K562 (cell line): ENCODE measurements around the gene ZNF512B. TPM values are rescaled to one million over a fixed set of nuclear protein-coding genes. Genes with fewer than 3 reads are reported as not detected.

ENCODE experiments used
- CBFA2T2 ChIP-seq: fragments of 450-650 bp; conservative IDR thresholded peaks from 2 replicates; pipeline ENCODE4 v1.6.1; 2017; ENCODE audit warnings: mild to moderate bottlenecking
- DMBX1 ChIP-seq: fragments of 250-450 bp; sonication (Bioruptor Pico); IDR thresholded peaks from 2 replicates; pipeline ENCODE4 v1.8.0; 2022; ENCODE audit warnings: inconsistent platforms, mild to moderate bottlenecking, moderate library complexity, borderline replicate concordance
- E2F3 ChIP-seq: fragments of 250-450 bp; sonication (Bioruptor Pico); IDR thresholded peaks from 2 replicates; pipeline ENCODE4 v1.4.0; 2020; ENCODE audit warnings: mild to moderate bottlenecking
- ETV6 ChIP-seq, 3 experiments: fragments of 150-350 bp in 1 of 3; sonication (generic) in 1 of 3; formaldehyde crosslinking in 1 of 3; IDR thresholded peaks; 2 replicates each; pipeline versions ENCODE4 v1.6.1 to v1.8.0; 2014 to 2022; ENCODE audit warnings: borderline replicate concordance in 2 of 3, low read depth in 2 of 3, antibody characterized with exemption in 1 of 3, low read length in 1 of 3, mild to moderate bottlenecking in 1 of 3, missing genetic modification reagents in 1 of 3
- HCFC1 ChIP-seq: IDR thresholded peaks from 2 replicates; pipeline ENCODE4 v1.6.1; 2012; ENCODE audit warnings: low read depth, low read length, improper control_type of control experiment
- HIVEP1 ChIP-seq: fragments of 250-450 bp; sonication (Bioruptor Pico); IDR thresholded peaks from 2 replicates; pipeline ENCODE4 v1.4.0; 2020; ENCODE audit warnings: mild to moderate bottlenecking
- LCOR ChIP-seq: sonication (generic); formaldehyde crosslinking; IDR thresholded peaks from 2 replicates; pipeline ENCODE4 v1.8.0; 2022; ENCODE audit warnings: mild to moderate bottlenecking, missing genetic modification reagents
- MLLT1 ChIP-seq, 2 experiments: fragments of 450-650 bp; IDR thresholded peaks; 2 replicates each; pipeline ENCODE4 v1.6.1; 2016
- MXI1 ChIP-seq: IDR thresholded peaks from 2 replicates; pipeline ENCODE4 v1.6.1; 2011; ENCODE audit warnings: low read depth, mild to moderate bottlenecking, improper control_type of control experiment, low read length
- NCOA6 ChIP-seq: fragments of 450-650 bp; IDR thresholded peaks from 2 replicates; pipeline ENCODE4 v1.6.1; 2017; ENCODE audit warnings: mild to moderate bottlenecking
- RB1 ChIP-seq: fragments of 450-650 bp; IDR thresholded peaks from 2 replicates; pipeline ENCODE4 v1.6.1; 2017; ENCODE audit warnings: low read depth, mild to moderate bottlenecking
- RBFOX2 ChIP-seq: fragments of 200-400 bp; formaldehyde crosslinking; IDR thresholded peaks from 2 replicates; pipeline ENCODE4 v1.6.1; 2017; ENCODE audit warnings: low read depth, mild to moderate bottlenecking, low read length, moderate library complexity
- U2AF1 ChIP-seq: fragments of 200-400 bp; formaldehyde crosslinking; optimal IDR thresholded peaks from 2 replicates; pipeline ENCODE3; 2017; ENCODE audit warnings: mild to moderate bottlenecking, low read depth, low read length, moderate library complexity
- YY1 ChIP-seq, 3 experiments: IDR thresholded peaks; 2 replicates each; pipeline ENCODE4 v1.6.1; 2011; ENCODE audit warnings: low read length in 2 of 3, mild to moderate bottlenecking in 2 of 3, moderate library complexity in 2 of 3, borderline replicate concordance in 1 of 3, control low read depth in 1 of 3, low read depth in 1 of 3; ENCODE audit not compliant: insufficient read depth in 3 of 3, insufficient replicate concordance in 2 of 3, control insufficient read depth in 1 of 3, insufficient read length in 1 of 3; ENCODE audit errors: extremely low read depth in 1 of 3
- ZKSCAN8 ChIP-seq: fragments of 200-800 bp; sonication (Bioruptor generic); IDR thresholded peaks from 2 replicates; pipeline ENCODE4 v1.6.1; 2016; ENCODE audit warnings: missing genetic modification characterization, missing compliant biosample characterization
- ZNF316 ChIP-seq: fragments of 450-650 bp; IDR thresholded peaks from 2 replicates; pipeline ENCODE4 v1.6.1; 2016
- ZNF431 ChIP-seq: sonication (generic); formaldehyde crosslinking; IDR thresholded peaks from 2 replicates; pipeline ENCODE4 v1.8.0; 2022; ENCODE audit warnings: mild to moderate bottlenecking, missing genetic modification reagents
- ZZZ3 ChIP-seq: fragments of 450-650 bp; IDR thresholded peaks from 2 replicates; pipeline ENCODE4 v1.6.1; 2016; ENCODE audit warnings: antibody characterized with exemption, mild to moderate bottlenecking, moderate library complexity
- polyA plus RNA-seq, 8 experiments: library from polyadenylated mRNA; depleted of rRNA in 4 of 8; stranded (reverse) in 5 of 8; unstranded in 3 of 8; fragments of >200 nt; fragmentation: Nextera tagmentation in 2 of 8; fragmentation: Illumina TruSeq in 1 of 8; extraction: Ambion mirVana in 2 of 8; extraction: Trizol in 1 of 8; gene quantifications; 2 replicates each; pipeline versions ENCODE4 v1.2.1 to v1.2.3, GENCODE V29; 2011 to 2014; ENCODE audit warnings: inconsistent platforms in 1 of 8, missing spikeins in 1 of 8
- total RNA-seq, 7 experiments: library from RNA; depleted of rRNA in 6 of 7; stranded (reverse); fragments of >200 nt in 6 of 7; fragmentation: Illumina TruSeq in 2 of 7; extraction: Trizol in 2 of 7; gene quantifications; 2 replicates each; pipeline versions ENCODE4 v1.2.1 to v1.2.3, GENCODE V29; 2011 to 2021; ENCODE audit warnings: low replicate concordance in 1 of 7
- TF ChIP-seq, protein P1 (sequence below): fragments of 450-650 bp; formaldehyde crosslinking; IDR thresholded peaks from 2 replicates; pipeline ENCODE4 v1.4.0; 2020; ENCODE audit warnings: mild to moderate bottlenecking, moderate library complexity
- TF ChIP-seq, protein P2 (sequence below): fragments of 450-650 bp; IDR thresholded peaks from 2 replicates; pipeline ENCODE4 v1.6.1; 2016; ENCODE audit warnings: low read depth, mild to moderate bottlenecking, moderate library complexity
- TF ChIP-seq, protein P3 (sequence below), 3 experiments: IDR thresholded peaks in 2 of 3; conservative IDR thresholded peaks in 1 of 3; 2 replicates each; pipeline ENCODE4 v1.5.1; 2011 to 2012; ENCODE audit warnings: low read length in 3 of 3, mild to moderate bottlenecking in 3 of 3, control low read depth in 2 of 3, improper control_type of control experiment in 1 of 3, inconsistent platforms in 1 of 3, low read depth in 1 of 3, mixed read lengths in 1 of 3, moderate library complexity in 1 of 3; ENCODE audit not compliant: insufficient read depth in 2 of 3

Gene ZNF512B
- total and polyA plus RNA-seq, 9 of the 15 experiments (the other 6 are each of a cell fraction or from before 2014, with no cell fraction given) = 0.01 to 27.8 (median 8.2) TPM

DNA sequence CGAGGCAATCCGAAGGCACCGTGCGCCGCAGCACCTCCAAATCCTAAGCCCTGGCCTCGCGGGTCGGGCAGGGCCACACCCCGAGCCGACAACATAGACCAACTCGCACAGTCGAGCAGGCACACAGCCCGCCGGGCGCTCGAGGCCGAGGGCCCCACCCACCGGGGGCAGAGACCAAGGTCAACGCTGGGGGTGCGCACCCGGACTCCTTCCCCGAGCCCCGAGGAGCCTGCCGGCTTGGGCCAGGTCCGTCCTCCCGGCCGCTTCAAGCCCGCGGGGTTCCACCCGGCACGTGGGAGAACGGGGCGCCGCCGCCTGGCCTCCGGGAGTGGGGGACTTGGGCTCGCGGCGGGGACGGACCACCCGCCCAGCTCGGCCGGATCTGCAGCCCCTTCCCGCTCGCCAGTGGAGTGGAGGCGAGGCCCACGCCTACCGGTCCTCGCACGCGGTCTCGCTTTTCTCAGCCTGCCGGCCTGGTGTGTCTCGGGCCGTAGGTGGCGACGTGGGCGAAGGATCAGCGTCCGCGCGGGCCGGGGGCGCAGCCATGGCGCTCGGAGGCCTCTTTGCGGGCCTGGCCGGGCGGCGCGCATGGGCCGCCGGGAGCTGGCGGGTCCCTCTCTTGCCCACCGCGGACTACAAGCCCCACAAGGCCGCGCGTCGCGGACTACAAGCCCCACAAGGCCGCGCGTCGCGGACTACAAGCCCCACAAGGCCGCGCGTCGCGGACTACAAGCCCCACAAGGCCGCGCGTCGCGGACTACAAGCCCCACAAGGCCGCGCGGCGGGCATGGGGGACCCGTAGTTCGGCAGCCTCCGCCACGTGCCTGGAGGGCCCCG is 13.7 kb downstream of the ZNF512B start, which contains the start of gene UCKL1 (continued):
- no peak for TF ChIP-seq MLLT1 (IDR thresholded peaks at IDR 0.05)
- TF ChIP-seq RB1 = peak; percentile 66
- TF ChIP-seq U2AF1 = peak; percentile 34
- TF ChIP-seq, protein P1, sequence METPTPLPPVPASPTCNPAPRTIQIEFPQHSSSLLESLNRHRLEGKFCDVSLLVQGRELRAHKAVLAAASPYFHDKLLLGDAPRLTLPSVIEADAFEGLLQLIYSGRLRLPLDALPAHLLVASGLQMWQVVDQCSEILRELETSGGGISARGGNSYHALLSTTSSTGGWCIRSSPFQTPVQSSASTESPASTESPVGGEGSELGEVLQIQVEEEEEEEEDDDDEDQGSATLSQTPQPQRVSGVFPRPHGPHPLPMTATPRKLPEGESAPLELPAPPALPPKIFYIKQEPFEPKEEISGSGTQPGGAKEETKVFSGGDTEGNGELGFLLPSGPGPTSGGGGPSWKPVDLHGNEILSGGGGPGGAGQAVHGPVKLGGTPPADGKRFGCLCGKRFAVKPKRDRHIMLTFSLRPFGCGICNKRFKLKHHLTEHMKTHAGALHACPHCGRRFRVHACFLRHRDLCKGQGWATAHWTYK (CRISPR knock-in tag) = 0 out of 2 replicates have a peak, but pooled peaks have one; percentile 30
- no peak for TF ChIP-seq NCOA6
- peak; percentile 1; the same call in 1 of the 2 replicates for TF ChIP-seq E2F3 (CRISPR knock-in tag)
- TF ChIP-seq, protein P2, sequence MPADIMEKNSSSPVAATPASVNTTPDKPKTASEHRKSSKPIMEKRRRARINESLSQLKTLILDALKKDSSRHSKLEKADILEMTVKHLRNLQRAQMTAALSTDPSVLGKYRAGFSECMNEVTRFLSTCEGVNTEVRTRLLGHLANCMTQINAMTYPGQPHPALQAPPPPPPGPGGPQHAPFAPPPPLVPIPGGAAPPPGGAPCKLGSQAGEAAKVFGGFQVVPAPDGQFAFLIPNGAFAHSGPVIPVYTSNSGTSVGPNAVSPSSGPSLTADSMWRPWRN = no peak
- TF ChIP-seq ETV6 (IDR thresholded peaks at IDR 0.05; ENCODE audit: borderline replicate concordance in 1 of 2, low read depth in 2 of 2, low read length in 1 of 2) = no peak
- TF ChIP-seq ETV6 (CRISPR knock-in tag; IDR thresholded peaks at IDR 0.05; ENCODE audit: borderline replicate concordance) = 0 out of 2 replicates have a peak, but pooled peaks have one; percentile 44
- peak; percentile 85 for TF ChIP-seq RBFOX2
- peak; percentile 96 for TF ChIP-seq MXI1
- peak; percentile 53 to 90 (median 83) for TF ChIP-seq YY1 (IDR thresholded peaks at IDR 0.05; ENCODE audit: borderline replicate concordance in 1 of 3, control insufficient read depth in 1 of 3, extremely low read depth in 1 of 3, insufficient read depth in 3 of 3, insufficient read length in 1 of 3, insufficient replicate concordance in 2 of 3, low read depth in 1 of 3, low read length in 2 of 3)
- TF ChIP-seq, protein P3, sequence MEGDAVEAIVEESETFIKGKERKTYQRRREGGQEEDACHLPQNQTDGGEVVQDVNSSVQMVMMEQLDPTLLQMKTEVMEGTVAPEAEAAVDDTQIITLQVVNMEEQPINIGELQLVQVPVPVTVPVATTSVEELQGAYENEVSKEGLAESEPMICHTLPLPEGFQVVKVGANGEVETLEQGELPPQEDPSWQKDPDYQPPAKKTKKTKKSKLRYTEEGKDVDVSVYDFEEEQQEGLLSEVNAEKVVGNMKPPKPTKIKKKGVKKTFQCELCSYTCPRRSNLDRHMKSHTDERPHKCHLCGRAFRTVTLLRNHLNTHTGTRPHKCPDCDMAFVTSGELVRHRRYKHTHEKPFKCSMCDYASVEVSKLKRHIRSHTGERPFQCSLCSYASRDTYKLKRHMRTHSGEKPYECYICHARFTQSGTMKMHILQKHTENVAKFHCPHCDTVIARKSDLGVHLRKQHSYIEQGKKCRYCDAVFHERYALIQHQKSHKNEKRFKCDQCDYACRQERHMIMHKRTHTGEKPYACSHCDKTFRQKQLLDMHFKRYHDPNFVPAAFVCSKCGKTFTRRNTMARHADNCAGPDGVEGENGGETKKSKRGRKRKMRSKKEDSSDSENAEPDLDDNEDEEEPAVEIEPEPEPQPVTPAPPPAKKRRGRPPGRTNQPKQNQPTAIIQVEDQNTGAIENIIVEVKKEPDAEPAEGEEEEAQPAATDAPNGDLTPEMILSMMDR (IDR thresholded peaks at IDR 0.05 in 2 of 3, conservative IDR thresholded peaks at IDR 0.05 in 1 of 3; ENCODE audit: insufficient read depth in 2 of 3, low read depth in 1 of 3, low read length in 3 of 3) = peak in 1 of 3 experiments; percentile 5; a peak in 1 of 6 replicates
- TF ChIP-seq ZZZ3 = no peak
- TF ChIP-seq CBFA2T2 = 0 out of 2 replicates have a peak, but pooled peaks have one; percentile 25
- TF ChIP-seq ZKSCAN8 = peak; percentile 66; the same call in 1 of the 2 replicates
- 0 out of 2 replicates have a peak, but pooled peaks have one; percentile 64 for TF ChIP-seq ZNF431 (CRISPR knock-in tag)
- TF ChIP-seq DMBX1 = peak; percentile 82; the same call in 1 of the 2 replicates
- TF ChIP-seq LCOR (CRISPR knock-in tag) = 0 out of 2 replicates have a peak, but pooled peaks have one; percentile 58
- TF ChIP-seq HIVEP1 (CRISPR knock-in tag) = no peak
- no peak for TF ChIP-seq ZNF316
- peak; percentile 97 for TF ChIP-seq HCFC1
